ENCODE measurements around the gene RASA3.

- no peak for TF ChIP-seq EZH2 (IDR thresholded peaks at IDR 0.05; ENCODE audit: borderline replicate concordance, low read depth, low read length, severe bottlenecking)
- no peak for TF ChIP-seq CTCF (IDR thresholded peaks at IDR 0.05; ENCODE audit: borderline replicate concordance, extremely low read depth, low read length, poor library complexity, severe bottlenecking)
These were observed 170.0 kb downstream of the RASA3 start for GRCh38 chr13:113962386-113962785.

Measured in DND-41 (cell line).